GM13976 (cell line): Measurements from ENCODE around the gene RAB35.

Source experiments
- DNase-seq: peaks from one replicate; pipeline ENCODE4 v3.0.0; 2012; ENCODE audit warnings: low spot score
- CTCF ChIP-seq: IDR thresholded peaks from 2 replicates; pipeline ENCODE4 v1.5.1; 2012; ENCODE audit warnings: borderline replicate concordance, mild to moderate bottlenecking; ENCODE audit not compliant: insufficient read depth; ENCODE audit errors: extremely low read depth, missing control alignments, control extremely low read depth
- in situ Hi-C: fragments of 300-500 bp; cut with MboI; formaldehyde crosslinking; loops from one replicate; pipeline ENCODE4 v1.12.0; 2022; ENCODE audit warnings: low sequenced_read_pairs, mixed read lengths, inconsistent platforms; ENCODE audit not compliant: unreplicated experiment

RAB35 gene

GRCh38 chr12:120095736-120096135 is 20.8 kb downstream of the RAB35 start:
- in situ Hi-C loops = no loop called here
- no peak for TF ChIP-seq CTCF
- no peak for DNase-seq

- DNase-seq = no peak
- in situ Hi-C loops = no loop called here
- TF ChIP-seq CTCF = no peak
Observed at GRCh38 chr12:120095331-120095730, 21.2 kb downstream of the RAB35 start.

GRCh38 chr12:120094485-120094884 is 22.1 kb downstream of the RAB35 start:
- in situ Hi-C loops = no loop called here
- TF ChIP-seq CTCF = no peak
- DNase-seq = no peak

- TF ChIP-seq CTCF = no peak
- in situ Hi-C loops = no loop called here
- no peak for DNase-seq
Observed at GRCh38 chr12:120093592-120094355, 22.8 kb downstream of the RAB35 start.

- no peak for DNase-seq
- in situ Hi-C loops = no loop called here
Observed at GRCh38 chr12:120093336-120093591, 23.3 kb downstream of the RAB35 start.

GRCh38 chr12:120092551-120093335 is 23.8 kb downstream of the RAB35 start:
- in situ Hi-C loops = no loop called here
- TF ChIP-seq CTCF = no peak
- DNase-seq = no peak

More at GRCh38 chr12:120093336-120093591, 23.3 kb downstream of the RAB35 start:
- no peak for TF ChIP-seq CTCF
